GM10266 (cell line): ENCODE measurements around the gene CPM.
"Not testable (repeated sequence)": the region's sequence is repeated elsewhere in the genome, so short reads cannot be mapped to it uniquely, and the experiment has no call there.

Source experiments
- DNase-seq: peaks from one replicate; pipeline ENCODE4 v3.0.0; 2012; ENCODE audit errors: extremely low spot score
- TF ChIP-seq, protein P1 (sequence below): IDR thresholded peaks from 2 replicates; pipeline ENCODE4 v1.5.1; 2012; ENCODE audit warnings: mild to moderate bottlenecking, low read depth; ENCODE audit not compliant: control insufficient read depth, insufficient read depth; ENCODE audit errors: missing control alignments

Gene CPM

GRCh38 chr12:68827895-68828671 lies 104.9 kb downstream of the CPM start:
- TF ChIP-seq, protein P1, sequence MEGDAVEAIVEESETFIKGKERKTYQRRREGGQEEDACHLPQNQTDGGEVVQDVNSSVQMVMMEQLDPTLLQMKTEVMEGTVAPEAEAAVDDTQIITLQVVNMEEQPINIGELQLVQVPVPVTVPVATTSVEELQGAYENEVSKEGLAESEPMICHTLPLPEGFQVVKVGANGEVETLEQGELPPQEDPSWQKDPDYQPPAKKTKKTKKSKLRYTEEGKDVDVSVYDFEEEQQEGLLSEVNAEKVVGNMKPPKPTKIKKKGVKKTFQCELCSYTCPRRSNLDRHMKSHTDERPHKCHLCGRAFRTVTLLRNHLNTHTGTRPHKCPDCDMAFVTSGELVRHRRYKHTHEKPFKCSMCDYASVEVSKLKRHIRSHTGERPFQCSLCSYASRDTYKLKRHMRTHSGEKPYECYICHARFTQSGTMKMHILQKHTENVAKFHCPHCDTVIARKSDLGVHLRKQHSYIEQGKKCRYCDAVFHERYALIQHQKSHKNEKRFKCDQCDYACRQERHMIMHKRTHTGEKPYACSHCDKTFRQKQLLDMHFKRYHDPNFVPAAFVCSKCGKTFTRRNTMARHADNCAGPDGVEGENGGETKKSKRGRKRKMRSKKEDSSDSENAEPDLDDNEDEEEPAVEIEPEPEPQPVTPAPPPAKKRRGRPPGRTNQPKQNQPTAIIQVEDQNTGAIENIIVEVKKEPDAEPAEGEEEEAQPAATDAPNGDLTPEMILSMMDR = no peak
- DNase-seq = no peak

DNA sequence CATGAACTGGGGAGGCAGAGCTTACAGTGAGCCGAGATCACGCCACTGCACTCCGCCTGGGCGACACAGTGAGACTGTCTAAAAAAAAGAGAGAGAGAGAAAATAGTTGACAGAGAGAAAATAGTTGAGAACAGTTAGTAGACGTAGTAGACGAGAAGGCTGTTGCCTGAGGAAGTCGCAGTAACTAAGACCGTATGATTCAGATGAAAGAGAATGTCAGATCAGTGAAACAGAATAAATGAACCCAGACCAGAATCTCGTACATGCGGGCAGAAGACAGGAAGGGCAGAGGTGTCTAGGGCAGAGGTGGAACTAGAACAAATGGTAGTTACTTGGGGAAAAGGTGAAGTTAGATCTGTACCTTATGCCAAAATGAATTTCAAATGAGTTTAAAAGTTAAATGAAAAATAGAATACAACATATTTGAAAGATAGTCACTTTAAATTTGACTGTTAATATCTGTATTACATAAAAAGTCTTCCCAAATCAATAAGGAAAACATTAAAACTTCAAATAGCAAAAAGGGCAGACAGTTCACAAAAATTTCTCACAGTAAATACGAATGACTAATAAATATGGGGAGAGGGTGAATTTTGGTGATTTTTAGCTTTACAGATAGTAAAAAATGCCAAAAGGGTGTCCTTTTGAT lies 107.3 kb downstream of the CPM start:
- TF ChIP-seq, protein P1 = no peak
- no peak for DNase-seq

DNA sequence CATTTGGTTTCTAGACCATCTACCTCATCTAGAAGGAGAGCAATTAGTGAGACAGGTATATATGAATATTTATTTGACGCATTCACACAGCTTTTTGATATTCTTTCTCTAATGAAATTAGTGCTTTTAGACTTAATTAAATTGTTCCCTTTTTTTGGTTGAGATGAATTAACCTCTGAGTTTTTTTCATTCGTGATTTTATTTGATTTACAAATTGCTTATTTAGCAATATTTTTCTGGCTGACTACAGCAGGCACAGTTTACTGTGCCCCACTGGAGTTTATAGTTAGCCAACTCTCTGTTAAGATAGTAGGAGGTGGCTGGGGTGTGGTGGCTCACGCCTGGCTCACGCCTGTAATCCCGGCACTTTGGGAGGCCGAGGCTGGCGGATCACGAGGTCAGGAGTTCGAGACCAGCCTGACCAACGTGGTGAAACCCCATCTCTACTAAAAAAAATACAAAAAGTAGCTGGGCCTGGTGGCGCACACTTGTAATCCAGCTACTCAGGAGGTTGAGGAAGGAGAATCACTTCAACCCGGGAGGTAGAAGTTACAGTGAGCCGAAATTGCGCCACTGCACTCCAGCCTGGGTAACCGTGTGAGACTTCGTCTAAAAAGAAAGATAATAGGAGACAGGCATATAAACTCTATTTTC lies 108.2 kb downstream of the CPM start:
- DNase-seq = no peak
- TF ChIP-seq, protein P1 = no peak

DNA sequence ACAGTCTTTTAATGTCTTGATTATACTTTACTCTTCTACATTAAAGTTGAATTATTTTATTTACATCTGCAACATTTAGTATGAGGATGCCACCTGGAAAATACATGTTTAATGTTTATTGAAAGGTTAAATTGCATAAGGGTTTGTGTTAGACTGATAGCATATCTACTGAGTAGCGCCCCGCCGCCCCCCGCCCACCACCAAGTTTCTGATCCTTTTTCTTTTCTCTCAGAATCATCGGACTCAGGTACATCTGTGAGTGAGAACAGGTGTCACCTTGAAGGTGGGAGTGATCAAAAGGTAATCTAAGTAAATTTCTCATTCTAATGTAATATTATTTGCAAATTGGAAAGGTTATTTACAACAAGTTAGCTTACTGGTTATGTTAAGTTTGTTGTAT lies 108.8 kb downstream of the CPM start:
- no peak for DNase-seq
- TF ChIP-seq, protein P1 = no peak

GRCh38 chr12:68823696-68824095 lies 109.3 kb downstream of the CPM start:
- no peak for DNase-seq
- TF ChIP-seq, protein P1 = no peak

- TF ChIP-seq, protein P1 = no peak
Observed at GRCh38 chr12:68821357-68822188, 111.4 kb downstream of the CPM start.

GRCh38 chr12:68819481-68819880 lies 113.5 kb downstream of the CPM start:
- not testable (repeated sequence) for DNase-seq

More at GRCh38 chr12:68821357-68822188, 111.4 kb downstream of the CPM start:
- DNase-seq = no peak
